ENCODE results near the gene LOX. TPM values are rescaled to one million over a fixed set of nuclear protein-coding genes. Genes with fewer than 3 reads are reported as not detected.

LOX gene
- total and polyA plus RNA-seq, 9 of the 15 experiments (the other 6 are each of a cell fraction or from before 2014, with no cell fraction given), result 0.06 to 0.09 TPM; not detected in 7

DNA sequence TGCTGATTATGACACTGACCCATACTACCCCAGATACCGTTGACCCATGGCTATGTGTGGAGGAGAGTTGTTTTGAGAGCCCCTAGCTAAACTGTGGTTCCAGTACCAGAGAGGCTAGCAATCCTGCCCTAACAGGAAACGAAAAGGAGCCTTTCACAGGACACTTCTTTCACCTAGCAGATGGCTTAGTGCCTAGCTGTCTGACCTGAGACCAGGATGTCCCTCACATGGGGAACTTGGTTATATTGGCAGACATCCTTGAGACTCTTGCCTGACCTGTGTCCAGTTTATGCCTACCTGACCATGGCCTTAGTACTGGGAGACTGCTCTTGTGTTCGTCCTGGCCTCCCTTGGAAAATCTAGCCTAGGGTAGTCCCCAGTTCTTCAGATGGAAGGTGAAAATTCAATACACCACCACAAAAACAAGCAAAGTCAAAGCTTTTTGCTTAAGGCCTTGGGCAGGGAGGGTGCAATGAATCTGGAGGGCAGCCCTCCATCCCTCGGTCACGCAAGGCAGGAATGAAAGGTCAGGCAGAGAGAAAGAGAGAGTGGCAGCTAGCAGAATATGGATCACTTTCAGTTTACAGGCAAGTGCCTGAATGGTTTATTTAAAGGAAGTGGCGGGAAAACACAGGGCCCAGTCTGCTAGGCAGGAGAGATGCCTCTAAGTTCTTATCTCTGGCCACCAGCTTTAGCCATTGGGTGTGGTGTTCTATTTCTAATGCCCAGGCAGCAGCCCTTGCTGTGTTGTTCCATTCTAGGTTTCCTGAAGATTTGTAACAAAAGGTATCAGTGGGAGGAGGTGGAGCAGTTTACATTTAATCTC lies 34.9 kb upstream of the LOX start (continued):
- TF ChIP-seq RAD51 (IDR thresholded peaks at IDR 0.05; ENCODE audit: borderline replicate concordance, low read depth) (no peak), RAD21 (CRISPR knock-in tag; conservative IDR thresholded peaks at IDR 0.05 in 1 of 2, IDR thresholded peaks at IDR 0.05 in 1 of 2) (no peak), ZFX (CRISPR knock-in tag; IDR thresholded peaks at IDR 0.05) (peak; percentile 39; the same call in 1 of the 2 replicates), IFI16 (CRISPR knock-in tag; IDR thresholded peaks at IDR 0.05) (no peak), ZNF696 (CRISPR knock-in tag; conservative IDR thresholded peaks at IDR 0.05) (no peak), NR2C2 (CRISPR knock-in tag; IDR thresholded peaks at IDR 0.05) (no peak), NR2C2 (tag; IDR thresholded peaks at IDR 0.05) (peak; percentile 75), NUFIP1 (IDR thresholded peaks at IDR 0.05; ENCODE audit: partially characterized antibody) (no peak), ZNF584 (CRISPR knock-in tag; IDR thresholded peaks at IDR 0.05; ENCODE audit: low read depth) (0 out of 2 replicates have a peak, but pooled peaks have one; percentile 25), FOSL1 (tag; conservative IDR thresholded peaks at IDR 0.05) (0 out of 2 replicates have a peak, but pooled peaks have one; percentile 11), TRIM24 (IDR thresholded peaks at IDR 0.05) (peak; percentile 68 to 83; a peak in 3 of 4 replicates), MNT (conservative IDR thresholded peaks at IDR 0.05) (peak in 1 of 2 experiments; percentile 34; a peak in 1 of 4 replicates), RBM34 (IDR thresholded peaks at IDR 0.05; ENCODE audit: borderline replicate concordance, insufficient read depth, low read length) (no peak), BCLAF1 (IDR thresholded peaks at IDR 0.05; ENCODE audit: borderline replicate concordance in 1 of 2, control insufficient read depth in 1 of 2, low read depth in 2 of 2, low read length in 1 of 2) (0 out of 4 replicates have a peak, but pooled peaks of 1 of the 2 experiments have one; percentile 71), POLR2AphosphoS2 (IDR thresholded peaks at IDR 0.05; ENCODE audit: low read length) (no peak), CCNT2 (IDR thresholded peaks at IDR 0.05; ENCODE audit: borderline replicate concordance, extremely low read depth, insufficient read length, low read depth, low read length) (peak; percentile 65)
- TF ChIP-seq, protein P1, sequence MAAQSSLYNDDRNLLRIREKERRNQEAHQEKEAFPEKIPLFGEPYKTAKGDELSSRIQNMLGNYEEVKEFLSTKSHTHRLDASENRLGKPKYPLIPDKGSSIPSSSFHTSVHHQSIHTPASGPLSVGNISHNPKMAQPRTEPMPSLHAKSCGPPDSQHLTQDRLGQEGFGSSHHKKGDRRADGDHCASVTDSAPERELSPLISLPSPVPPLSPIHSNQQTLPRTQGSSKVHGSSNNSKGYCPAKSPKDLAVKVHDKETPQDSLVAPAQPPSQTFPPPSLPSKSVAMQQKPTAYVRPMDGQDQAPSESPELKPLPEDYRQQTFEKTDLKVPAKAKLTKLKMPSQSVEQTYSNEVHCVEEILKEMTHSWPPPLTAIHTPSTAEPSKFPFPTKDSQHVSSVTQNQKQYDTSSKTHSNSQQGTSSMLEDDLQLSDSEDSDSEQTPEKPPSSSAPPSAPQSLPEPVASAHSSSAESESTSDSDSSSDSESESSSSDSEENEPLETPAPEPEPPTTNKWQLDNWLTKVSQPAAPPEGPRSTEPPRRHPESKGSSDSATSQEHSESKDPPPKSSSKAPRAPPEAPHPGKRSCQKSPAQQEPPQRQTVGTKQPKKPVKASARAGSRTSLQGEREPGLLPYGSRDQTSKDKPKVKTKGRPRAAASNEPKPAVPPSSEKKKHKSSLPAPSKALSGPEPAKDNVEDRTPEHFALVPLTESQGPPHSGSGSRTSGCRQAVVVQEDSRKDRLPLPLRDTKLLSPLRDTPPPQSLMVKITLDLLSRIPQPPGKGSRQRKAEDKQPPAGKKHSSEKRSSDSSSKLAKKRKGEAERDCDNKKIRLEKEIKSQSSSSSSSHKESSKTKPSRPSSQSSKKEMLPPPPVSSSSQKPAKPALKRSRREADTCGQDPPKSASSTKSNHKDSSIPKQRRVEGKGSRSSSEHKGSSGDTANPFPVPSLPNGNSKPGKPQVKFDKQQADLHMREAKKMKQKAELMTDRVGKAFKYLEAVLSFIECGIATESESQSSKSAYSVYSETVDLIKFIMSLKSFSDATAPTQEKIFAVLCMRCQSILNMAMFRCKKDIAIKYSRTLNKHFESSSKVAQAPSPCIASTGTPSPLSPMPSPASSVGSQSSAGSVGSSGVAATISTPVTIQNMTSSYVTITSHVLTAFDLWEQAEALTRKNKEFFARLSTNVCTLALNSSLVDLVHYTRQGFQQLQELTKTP (IDR thresholded peaks at IDR 0.05; ENCODE audit: low read depth in 1 of 2, partially characterized antibody in 2 of 2), result peak; percentile 33 to 62

Measured in K562 (cell line).